SK-N-SH (cell line): ENCODE measurements around the gene ZMIZ2. TPM values are rescaled to one million over a fixed set of nuclear protein-coding genes. Genes with fewer than 3 reads are reported as not detected.

ENCODE experiments used
- CTCF ChIA-PET: fragments of 300-600, 350-600 bp; formaldehyde crosslinking; extraction: SDS; loops from one replicate; lab custom pipeline; 2021; lab: Yijun Ruan, JAX
- POLR2A ChIA-PET: fragments of 350-600 bp; sonication (Branson Sonifier 250); formaldehyde crosslinking; extraction: SDS; loops from one replicate; lab custom pipeline; 2020; ENCODE audit warnings: antibody characterized with exemption, inconsistent platforms; lab: Yijun Ruan, JAX
- DNase-seq: peaks from one replicate; pipeline ENCODE4 v3.0.0; 2012
- H2AFZ ChIP-seq: fragments of 200-600 bp; sonication (generic); 2 replicates; pipeline ENCODE4 v1.8.1; 2016; ENCODE audit warnings: antibody characterized with exemption, mild to moderate bottlenecking, low read depth
- H3F3A ChIP-seq: fragments of 200-600 bp; sonication (generic); replicated peaks from 2 replicates; pipeline ENCODE3; 2016; ENCODE audit warnings: antibody characterized with exemption, mild to moderate bottlenecking; ENCODE audit not compliant: insufficient read depth
- H3K27ac ChIP-seq, 2 experiments: fragments of 200-500 bp in 1 of 2; fragments of 200-600 bp in 1 of 2; sonication (Bioruptor generic) in 1 of 2; sonication (generic), shearing (Covaris generic) in 1 of 2; 2 replicates each; pipeline versions ENCODE4 v1.5.1 to v1.6.1; 2014 to 2016; ENCODE audit warnings: low read depth in 2 of 2, inconsistent platforms in 1 of 2, low read length in 1 of 2, mild to moderate bottlenecking in 1 of 2, mixed read lengths in 1 of 2
- H3K27me3 ChIP-seq: fragments of 200-600 bp; sonication (generic), shearing (Covaris generic); 2 replicates; pipeline ENCODE4 v1.6.1; 2016; ENCODE audit warnings: mixed run types; ENCODE audit not compliant: insufficient read depth
- H3K36me3 ChIP-seq, 2 experiments: fragments of 200-500 bp in 1 of 2; fragments of 200-600 bp in 1 of 2; sonication (Bioruptor generic) in 1 of 2; sonication (generic) in 1 of 2; replicated peaks in 1 of 2; 2 replicates each; pipeline versions ENCODE3 to v1.5.1; 2014 to 2016; ENCODE audit warnings: low read length in 1 of 2, mild to moderate bottlenecking in 1 of 2; ENCODE audit not compliant: insufficient read depth in 2 of 2, control insufficient read depth in 1 of 2
- H3K4me1 ChIP-seq, 2 experiments: fragments of 200-500 bp in 1 of 2; fragments of 200-600 bp in 1 of 2; sonication (Bioruptor generic) in 1 of 2; sonication (generic), shearing (Covaris generic) in 1 of 2; 2 replicates each; pipeline versions ENCODE4 v1.5.1 to v1.6.1; 2014 to 2016; ENCODE audit warnings: low read depth in 1 of 2, low read length in 1 of 2, mixed run types in 1 of 2; ENCODE audit not compliant: insufficient read depth in 2 of 2, control insufficient read depth in 1 of 2
- H3K4me2 ChIP-seq: fragments of 200-600 bp; sonication (generic), shearing (Covaris generic); 2 replicates; pipeline ENCODE4 v1.6.1; 2017; ENCODE audit warnings: mixed run types
- H3K4me3 ChIP-seq, 2 experiments: fragments of 200-500 bp in 1 of 2; fragments of 200-600 bp in 1 of 2; sonication (Bioruptor generic) in 1 of 2; sonication (generic), shearing (Covaris generic) in 1 of 2; 2 replicates each; pipeline versions ENCODE4 v1.5.1 to v1.8.1; 2014 to 2016; ENCODE audit warnings: low read depth in 2 of 2, inconsistent platforms in 1 of 2, low read length in 1 of 2, mild to moderate bottlenecking in 1 of 2, mixed read lengths in 1 of 2, moderate library complexity in 1 of 2
- H3K79me2 ChIP-seq: fragments of 200-600 bp; sonication (generic); 2 replicates; pipeline ENCODE4 v1.8.1; 2017; ENCODE audit warnings: mild to moderate bottlenecking; ENCODE audit not compliant: insufficient read depth
- H3K9ac ChIP-seq: fragments of 200-600 bp; sonication (generic); 2 replicates; pipeline ENCODE4 v1.6.1; 2017; ENCODE audit warnings: mixed run types
- H3K9me2 ChIP-seq: fragments of 200-600 bp; sonication (generic); 2 replicates; pipeline ENCODE4 v1.6.1; 2017; ENCODE audit warnings: mixed run types
- H3K9me3 ChIP-seq: fragments of 200-600 bp; sonication (generic); 2 replicates; pipeline ENCODE4 v1.6.1; 2017; ENCODE audit warnings: mixed run types, mild to moderate bottlenecking, moderate library complexity
- H4K20me1 ChIP-seq: fragments of 200-600 bp; sonication (generic); 2 replicates; pipeline ENCODE4 v1.6.1; 2017; ENCODE audit warnings: mild to moderate bottlenecking, mixed run types; ENCODE audit not compliant: insufficient read depth
- CHD2 ChIP-seq: fragments of 150-350 bp; IDR thresholded peaks from 2 replicates; pipeline ENCODE4 v1.6.1; 2018; ENCODE audit warnings: low read length; ENCODE audit not compliant: partially characterized antibody
- EZH2phosphoT487 ChIP-seq: fragments of 200-600 bp; sonication (generic); IDR thresholded peaks from 2 replicates; pipeline ENCODE4 v1.6.1; 2017; ENCODE audit warnings: low read depth, mixed run types, mild to moderate bottlenecking, antibody characterized with exemption, moderate library complexity, borderline replicate concordance
- FOXM1 ChIP-seq: IDR thresholded peaks from 2 replicates; pipeline ENCODE4 v1.4.0; 2012; ENCODE audit warnings: low read depth, mild to moderate bottlenecking
- GABPA ChIP-seq: IDR thresholded peaks from 2 replicates; pipeline ENCODE4 v1.4.0; 2012; ENCODE audit warnings: low read depth, mild to moderate bottlenecking
- GATA2 ChIP-seq: sonication (generic); formaldehyde crosslinking; IDR thresholded peaks from 2 replicates; pipeline ENCODE4 v1.5.0; 2020; ENCODE audit warnings: mild to moderate bottlenecking, missing genetic modification reagents
- IRF3 ChIP-seq: fragments of 150-350 bp; IDR thresholded peaks from 2 replicates; pipeline ENCODE4 v1.6.1; 2016; ENCODE audit warnings: mild to moderate bottlenecking, low read depth, low read length
- JUND ChIP-seq: IDR thresholded peaks from 2 replicates; pipeline ENCODE4 v1.4.0; 2012
- MXI1 ChIP-seq: IDR thresholded peaks from 2 replicates; pipeline ENCODE4 v1.6.1; 2012; ENCODE audit warnings: mild to moderate bottlenecking, low read depth, low read length, improper control_type of control experiment
- POLR2AphosphoS5 ChIP-seq: IDR thresholded peaks from 2 replicates; pipeline ENCODE4 v1.6.1; 2012; ENCODE audit warnings: low read depth, low read length
- RAD21 ChIP-seq: IDR thresholded peaks from 2 replicates; pipeline ENCODE4 v1.6.1; 2012; ENCODE audit warnings: mild to moderate bottlenecking, low read length
- RFX5 ChIP-seq: IDR thresholded peaks from 2 replicates; pipeline ENCODE4 v1.6.1; 2012; ENCODE audit warnings: mild to moderate bottlenecking, improper control_type of control experiment, low read length
- SIN3A ChIP-seq: IDR thresholded peaks from 2 replicates; pipeline ENCODE4 v1.6.1; 2012; ENCODE audit warnings: low read depth, mild to moderate bottlenecking, low read length, moderate library complexity, borderline replicate concordance
- TEAD4 ChIP-seq: IDR thresholded peaks from 2 replicates; pipeline ENCODE4 v1.4.0; 2012; ENCODE audit warnings: mild to moderate bottlenecking, borderline replicate concordance; ENCODE audit not compliant: insufficient read depth
- YY1 ChIP-seq: IDR thresholded peaks from 2 replicates; pipeline ENCODE4 v1.4.0; 2012; ENCODE audit warnings: low read depth, mild to moderate bottlenecking
- WGBS: methylation state at CpG from one replicate; pipeline ENCODE4 v1.1.6; 2017; ENCODE audit warnings: low lambda C conversion rate; 5-methylcytosine and 5-hydroxymethylcytosine counted together
- polyA plus RNA-seq, 3 experiments: library from polyadenylated mRNA; depleted of rRNA; stranded (reverse); fragments of >200 nt; gene quantifications; 2 replicates each; pipeline ENCODE4 v1.2.3, GENCODE V29; 2012
- TF ChIP-seq, protein P1 (sequence below): IDR thresholded peaks from 2 replicates; pipeline ENCODE4; 2012

Gene ZMIZ2
- polyA plus RNA-seq, 1 of the 3 experiments (the other 2 are of a cell fraction), result 18.1 TPM

GRCh38 chr7:44798649-44799305 lies 50.1 kb downstream of the ZMIZ2 start:
- Histone ChIP-seq H2AFZ (no peak overlapping the region), H3K9me3 (no peaks in the 10 kb centered on the region), H3K4me2 (peak overlapping the region; percentile 97), H3K4me3 (peak overlapping the region; percentile 75 to 97), H3F3A (peaks cover 65% of the 10 kb centered on the region), H3K79me2 (peaks cover 80% of the 10 kb centered on the region), H3K9ac (peak overlapping the region; percentile 98; the same call in 1 of the 2 replicates), H3K9me2 (no peaks in the 10 kb centered on the region), H3K27me3 (no peaks in the 10 kb centered on the region), H3K36me3 (peaks cover 42 to 60% of the 10 kb centered on the region in 2 experiments), H3K4me1 (peaks cover 5 to 7% of the 10 kb centered on the region in 2 experiments; a peak in 3 of 4 replicates), H3K27ac (peak overlapping the region in 1 of 2 experiments; percentile 97; a peak in 1 of 4 replicates), H4K20me1 (peaks cover 64% of the 10 kb centered on the region)
- WGBS, result 29% methylated on average over 2 of the region's 2 CpGs
- ChIA-PET CTCF (interaction anchor here (0.7 to 4.4 kb wide), 13 partner anchors 12 to 337 kb away, joined by 3 to 13 read pairs (median 4); partner anchors contain the start of gene OGDH), POLR2A (interaction anchor here (0.6 to 2.6 kb wide), 9 partner anchors 13 to 651 kb away, joined by 3 to 14 read pairs (median 4); partner anchors contain the start of genes H2AZ2 and OGDH)
- no peak for DNase-seq
- TF ChIP-seq JUND (no peak), IRF3 (no peak), RFX5 (no peak), GATA2 (CRISPR knock-in tag) (no peak), MXI1 (no peak), POLR2AphosphoS5 (no peak; the same call in 1 of the 2 replicates), CHD2 (no peak), SIN3A (no peak), FOXM1 (no peak), TEAD4 (no peak), RAD21 (no peak), YY1 (no peak), GABPA (no peak), EZH2phosphoT487 (no peak)
- TF ChIP-seq, protein P1, sequence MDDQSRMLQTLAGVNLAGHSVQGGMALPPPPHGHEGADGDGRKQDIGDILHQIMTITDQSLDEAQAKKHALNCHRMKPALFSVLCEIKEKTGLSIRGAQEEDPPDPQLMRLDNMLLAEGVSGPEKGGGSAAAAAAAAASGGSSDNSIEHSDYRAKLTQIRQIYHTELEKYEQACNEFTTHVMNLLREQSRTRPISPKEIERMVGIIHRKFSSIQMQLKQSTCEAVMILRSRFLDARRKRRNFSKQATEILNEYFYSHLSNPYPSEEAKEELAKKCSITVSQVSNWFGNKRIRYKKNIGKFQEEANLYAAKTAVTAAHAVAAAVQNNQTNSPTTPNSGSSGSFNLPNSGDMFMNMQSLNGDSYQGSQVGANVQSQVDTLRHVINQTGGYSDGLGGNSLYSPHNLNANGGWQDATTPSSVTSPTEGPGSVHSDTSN, result no peak
